GM23338 (cell line): ENCODE measurements around the gene FBN3.

Experiments
- CTCF ChIP-seq, 2 experiments: fragments of 200-600 bp in 1 of 2; sonication (generic) in 1 of 2; conservative IDR thresholded peaks; 2 replicates each; pipeline versions ENCODE4 v1.5.1 to v1.6.1; 2016 to 2017; ENCODE audit warnings: antibody characterized with exemption in 2 of 2, low read depth in 2 of 2, mild to moderate bottlenecking in 2 of 2, moderate library complexity in 1 of 2
- POLR2AphosphoS5 ChIP-seq: IDR thresholded peaks from 2 replicates; pipeline ENCODE4 v1.6.1; 2016; ENCODE audit warnings: antibody characterized with exemption, low read depth
- REST ChIP-seq: IDR thresholded peaks from one replicate; pipeline ENCODE4 v1.6.1; 2018; ENCODE audit warnings: antibody characterized with exemption; ENCODE audit not compliant: unreplicated experiment

DNA sequence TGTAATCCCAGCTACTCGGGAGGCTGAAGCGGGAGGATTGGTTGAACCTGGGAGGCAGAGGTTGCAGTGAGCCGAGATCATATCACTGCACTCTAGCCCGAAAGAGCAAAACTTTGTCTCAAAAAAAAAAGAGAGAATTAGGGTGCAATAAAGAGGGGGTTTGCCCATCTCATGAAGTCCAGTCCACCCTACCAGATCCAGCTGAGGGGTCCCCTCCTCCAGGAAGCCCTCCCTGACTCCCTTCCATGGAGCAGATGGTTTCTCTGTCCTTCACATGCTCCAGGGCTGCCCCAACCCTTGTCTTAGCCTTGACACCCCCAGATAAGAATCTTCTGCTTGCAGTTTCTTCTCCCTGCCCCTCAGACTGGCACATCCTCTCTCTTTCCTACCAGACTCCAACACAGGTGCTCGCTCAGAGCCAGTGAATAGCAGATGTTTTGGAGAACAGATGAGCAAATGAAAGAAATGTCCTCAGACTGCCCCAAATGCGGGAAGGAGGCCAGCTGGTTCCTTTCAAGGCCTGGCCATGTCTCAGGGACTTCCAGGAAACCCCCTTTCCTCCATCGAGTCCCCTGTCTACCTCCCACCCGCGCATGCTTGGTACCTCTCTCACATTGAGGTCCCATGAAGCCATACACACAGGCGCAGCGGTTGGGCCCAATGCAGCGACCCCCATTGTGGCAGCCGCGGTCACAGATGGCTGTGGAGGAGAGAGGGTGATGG is 5.0 kb downstream of the FBN3 start:
- no peak for TF ChIP-seq REST
- no peak for TF ChIP-seq CTCF (conservative IDR thresholded peaks at IDR 0.05; ENCODE audit: low read depth in 2 of 2)
- no peak for TF ChIP-seq POLR2AphosphoS5
